Gastrocnemius medialis (tissue), 4 donors: ENCODE results near the gene CACNA1S. TPM values are rescaled to one million over a fixed set of nuclear protein-coding genes. Genes with fewer than 3 reads are reported as not detected.

ENCODE experiments used
- ATAC-seq, 2 donors: fragments of 150-250 bp; one replicate each; pipeline ENCODE4 v1.9.1; 2016
- DNase-seq, 2 donors: peaks; one replicate each; pipeline ENCODE4 v3.0.0-alpha.2; 2019
- H3K27ac ChIP-seq, 4 donors: fragments of 200-600 bp; sonication (generic); 1 replicate in 1 of 4; 2 replicates in 3 of 4; pipeline ENCODE4 v1.5.1; 2016 to 2018; ENCODE audit warnings: mild to moderate bottlenecking in 2 of 4, moderate library complexity in 1 of 4
- H3K27me3 ChIP-seq, 3 donors: fragments of 200-600 bp; sonication (generic) in 2 of 3; 1 replicate in 1 of 3; 2 replicates in 2 of 3; pipeline versions ENCODE4 v1.5.1 to v1.6.0; 2016 to 2019; ENCODE audit warnings: mild to moderate bottlenecking in 1 of 3, moderate library complexity in 1 of 3
- H3K36me3 ChIP-seq, 2 donors: fragments of 200-600 bp; sonication (generic) in 1 of 2; one replicate each; pipeline ENCODE4 v1.5.1; 2017 to 2018
- H3K4me1 ChIP-seq, 2 donors: fragments of 200-600 bp; sonication (generic) in 1 of 2; one replicate each; pipeline ENCODE4 v1.5.1; 2016 to 2017; ENCODE audit warnings: mild to moderate bottlenecking in 2 of 2
- H3K4me3 ChIP-seq, 4 donors: fragments of 200-600 bp; sonication (generic) in 3 of 4; 1 replicate in 1 of 4; 2 replicates in 3 of 4; pipeline ENCODE4 v1.5.1; 2016 to 2019; ENCODE audit warnings: mild to moderate bottlenecking in 2 of 4
- H3K9me3 ChIP-seq, 3 donors: fragments of 200-600 bp; sonication (generic) in 2 of 3; 1 replicate in 1 of 3; 2 replicates in 2 of 3; pipeline ENCODE4 v1.5.1; 2016 to 2019
- POLR2A ChIP-seq, 2 donors: fragments of 450-650 bp; IDR thresholded peaks; one replicate each; pipeline ENCODE4 v1.6.1; 2017; ENCODE audit warnings: antibody characterized with exemption in 2 of 2, mild to moderate bottlenecking in 2 of 2, moderate library complexity in 2 of 2
- in situ Hi-C, 4 donors: fragments of 200-750 bp; cut with MboI; loops; one replicate each; pipeline versions ENCODE4 v1.15.0 to v1.8.0; 2017; ENCODE audit warnings: low sequenced_read_pairs in 4 of 4
- intact Hi-C: fragments of 100-400 bp; cut with DNase I; formaldehyde crosslinking; loops from one replicate; pipeline ENCODE4 v1.15.1; 2023; ENCODE audit warnings: low total_unique reads
- total RNA-seq, 4 donors: library from RNA; depleted of rRNA; stranded (reverse); fragments of >200 nt; gene quantifications; one replicate each; pipeline versions ENCODE4 v1.1.0 to v1.2.3, GENCODE V29; 2016
- TF ChIP-seq, protein P1 (sequence below), 5 experiments: fragments of 450-650 bp in 3 of 5; fragments of 200-600 bp in 2 of 5; sonication (generic) in 2 of 5; IDR thresholded peaks in 4 of 5; conservative IDR thresholded peaks in 1 of 5; 1 replicate in 4 of 5; 2 replicates in 1 of 5; pipeline ENCODE4 v1.5.1; 2016 to 2019; ENCODE audit warnings: antibody characterized with exemption in 5 of 5, mild to moderate bottlenecking in 3 of 5, moderate library complexity in 3 of 5

Gene CACNA1S
- total RNA-seq, 4 donors from 2014 or later, result 74.3 to 93.5 (median 81.2) TPM

DNA sequence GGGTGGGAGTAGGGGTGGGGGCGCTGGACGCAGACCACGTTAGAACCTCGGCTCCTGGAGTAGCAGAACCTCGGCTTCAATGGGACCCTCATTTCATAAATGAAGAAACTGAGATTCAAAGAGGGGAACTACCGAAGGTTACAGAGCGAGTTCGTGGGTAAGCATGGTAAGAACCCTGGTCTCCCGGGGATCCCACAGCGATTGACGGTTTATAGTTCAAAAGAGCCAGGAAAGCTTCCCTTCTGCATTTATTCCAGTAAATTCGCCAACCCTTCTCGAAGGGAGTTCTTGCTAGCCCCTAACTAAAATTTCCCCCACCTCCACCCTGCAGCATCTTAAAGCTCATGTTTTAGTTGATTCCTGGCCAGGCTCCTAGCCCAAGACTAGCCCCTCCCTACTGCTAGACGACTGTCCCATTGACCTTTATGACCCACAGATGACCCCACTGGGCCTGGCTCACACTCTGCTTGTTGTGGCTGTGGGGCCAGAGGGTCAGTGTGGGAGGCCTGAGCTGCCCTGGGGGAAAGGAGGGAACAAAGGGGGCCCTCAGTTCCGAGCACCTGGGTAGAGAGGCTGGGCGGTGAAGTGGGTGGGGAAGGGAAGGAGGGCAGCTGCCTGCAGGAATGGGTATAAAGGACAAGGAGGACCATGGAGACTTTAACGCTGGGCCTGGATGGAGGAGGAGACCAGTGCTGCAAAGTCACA, 88.2 kb downstream of the CACNA1S start:
- DNase-seq, result no peak
- Histone ChIP-seq H3K9me3 (no peaks in the 10 kb centered on the region), H3K4me3 (peak overlapping the region in 1 of 4 donors; percentile 49), H3K27ac (no peak overlapping the region), H3K36me3 (no peaks in the 10 kb centered on the region), H3K4me1 (peaks cover 17 to 28% of the 10 kb centered on the region in 2 donors), H3K27me3 (peaks cover 0 to 12% (median 0%) of the 10 kb centered on the region in 3 donors)
- intact Hi-C loops, result loop anchor here (10.0 kb wide), 1 partner anchor 399 kb away; the partner anchor contains the start of gene KIF14
- in situ Hi-C loops, result no loop called here
- ATAC-seq, result no peak
- TF ChIP-seq, protein P1, sequence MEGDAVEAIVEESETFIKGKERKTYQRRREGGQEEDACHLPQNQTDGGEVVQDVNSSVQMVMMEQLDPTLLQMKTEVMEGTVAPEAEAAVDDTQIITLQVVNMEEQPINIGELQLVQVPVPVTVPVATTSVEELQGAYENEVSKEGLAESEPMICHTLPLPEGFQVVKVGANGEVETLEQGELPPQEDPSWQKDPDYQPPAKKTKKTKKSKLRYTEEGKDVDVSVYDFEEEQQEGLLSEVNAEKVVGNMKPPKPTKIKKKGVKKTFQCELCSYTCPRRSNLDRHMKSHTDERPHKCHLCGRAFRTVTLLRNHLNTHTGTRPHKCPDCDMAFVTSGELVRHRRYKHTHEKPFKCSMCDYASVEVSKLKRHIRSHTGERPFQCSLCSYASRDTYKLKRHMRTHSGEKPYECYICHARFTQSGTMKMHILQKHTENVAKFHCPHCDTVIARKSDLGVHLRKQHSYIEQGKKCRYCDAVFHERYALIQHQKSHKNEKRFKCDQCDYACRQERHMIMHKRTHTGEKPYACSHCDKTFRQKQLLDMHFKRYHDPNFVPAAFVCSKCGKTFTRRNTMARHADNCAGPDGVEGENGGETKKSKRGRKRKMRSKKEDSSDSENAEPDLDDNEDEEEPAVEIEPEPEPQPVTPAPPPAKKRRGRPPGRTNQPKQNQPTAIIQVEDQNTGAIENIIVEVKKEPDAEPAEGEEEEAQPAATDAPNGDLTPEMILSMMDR (IDR thresholded peaks at IDR 0.05 in 4 of 5, conservative IDR thresholded peaks at IDR 0.05 in 1 of 5), result no peak
- TF ChIP-seq POLR2A (IDR thresholded peaks at IDR 0.05), result no peak

DNA sequence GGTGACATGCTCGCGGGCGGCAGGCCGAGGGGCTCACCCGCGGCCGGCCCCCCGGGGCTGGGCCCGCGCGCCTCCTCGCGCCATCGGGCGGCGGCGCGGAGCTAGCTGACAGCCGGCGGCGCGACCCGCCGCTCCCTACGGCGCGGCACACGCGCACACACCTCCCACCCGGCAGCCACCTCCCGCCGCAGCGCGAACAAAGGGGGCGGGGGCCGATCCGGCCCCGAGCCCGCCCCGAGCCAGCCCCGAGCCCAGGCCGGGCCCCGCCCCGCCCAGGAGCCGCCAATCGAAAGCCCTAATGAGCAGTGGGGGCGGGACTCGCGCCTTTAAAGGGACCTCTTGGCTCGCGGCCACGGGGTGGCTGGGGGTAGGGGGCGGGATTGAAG, 88.7 kb downstream of the CACNA1S start, which contains the start of gene KIF21B:
Gene KIF21B, minus strand, starts transcription at position 198 of the 386 bp plus-strand sequence. CDS start 331 bp downstream, outside the sequence.
- in situ Hi-C loops, result no loop called here
- peak within 1 kb of the TSS; percentile 49 to 57 (median 54) for H3K4me3 ChIP-seq
- no peak within 1 kb of the TSS for H3K27ac ChIP-seq
- peaks cover 0 to 12% (median 0%) of the 10 kb centered on the region in 3 donors for H3K27me3 ChIP-seq
- H3K4me1 ChIP-seq, result peaks cover 17 to 28% of the 10 kb centered on the region in 2 donors
- intact Hi-C loops, result loop anchor here (10.0 kb wide), 1 partner anchor 399 kb away; the partner anchor contains the start of gene KIF14
- ATAC-seq (peak; percentile 38 to 63), DNase-seq (peak; percentile 46 to 51)
- TF ChIP-seq POLR2A (IDR thresholded peaks at IDR 0.05), result peak in 1 of 2 donors; percentile 8
- TF ChIP-seq, protein P1 (IDR thresholded peaks at IDR 0.05 in 4 of 5, conservative IDR thresholded peaks at IDR 0.05 in 1 of 5), result no peak
- no peaks in the 10 kb centered on the region for H3K36me3 ChIP-seq
- H3K9me3 ChIP-seq, result no peaks in the 10 kb centered on the region

DNA sequence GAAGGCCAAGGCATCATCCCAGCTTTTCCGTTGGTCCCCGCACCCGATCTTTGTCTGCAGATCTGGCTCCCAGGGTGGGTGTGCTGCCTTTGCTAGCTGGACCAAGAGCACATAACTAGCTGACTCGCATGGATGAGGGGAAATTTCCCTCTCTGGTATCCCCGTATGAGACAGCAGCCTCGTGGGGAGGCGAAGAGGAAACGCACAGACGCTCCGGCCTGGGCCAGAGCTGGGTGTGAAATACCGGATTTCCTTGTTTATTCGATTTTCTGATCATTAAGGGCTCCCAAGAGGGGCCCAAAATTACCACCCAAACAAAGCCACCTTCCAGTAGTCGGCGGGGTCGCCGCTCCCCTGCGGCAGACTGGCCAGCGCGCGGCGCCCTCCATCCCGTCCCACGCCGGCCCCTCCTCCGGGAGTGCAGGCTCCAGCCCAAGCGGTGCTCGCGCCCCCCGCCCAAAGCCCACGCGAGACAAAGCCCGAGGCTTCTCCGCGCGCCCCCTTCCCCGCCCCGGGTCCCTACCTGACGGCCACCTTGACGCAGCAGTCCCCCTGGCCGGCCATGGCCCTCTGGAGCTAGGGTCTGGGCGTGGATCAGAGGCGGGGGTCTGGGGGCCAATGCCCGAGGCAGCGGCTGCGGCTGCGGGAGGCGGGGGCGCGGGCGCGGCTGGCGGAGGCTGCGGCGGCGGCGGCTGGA, 89.3 kb downstream of the CACNA1S start:
- Histone ChIP-seq H3K27ac (no peak overlapping the region), H3K27me3 (peaks cover 0 to 12% (median 0%) of the 10 kb centered on the region in 3 donors), H3K9me3 (no peaks in the 10 kb centered on the region), H3K4me1 (peaks cover 17 to 28% of the 10 kb centered on the region in 2 donors), H3K4me3 (peak overlapping the region; percentile 49 to 57 (median 54)), H3K36me3 (no peaks in the 10 kb centered on the region)
- ATAC-seq (no peak), DNase-seq (no peak)
- intact Hi-C loops, result loop anchor here (10.0 kb wide), 1 partner anchor 398 kb away; the partner anchor contains the start of gene KIF14
- TF ChIP-seq POLR2A (IDR thresholded peaks at IDR 0.05), result no peak
- TF ChIP-seq, protein P1 (IDR thresholded peaks at IDR 0.05 in 4 of 5, conservative IDR thresholded peaks at IDR 0.05 in 1 of 5), result no peak
- in situ Hi-C loops, result no loop called here

DNA sequence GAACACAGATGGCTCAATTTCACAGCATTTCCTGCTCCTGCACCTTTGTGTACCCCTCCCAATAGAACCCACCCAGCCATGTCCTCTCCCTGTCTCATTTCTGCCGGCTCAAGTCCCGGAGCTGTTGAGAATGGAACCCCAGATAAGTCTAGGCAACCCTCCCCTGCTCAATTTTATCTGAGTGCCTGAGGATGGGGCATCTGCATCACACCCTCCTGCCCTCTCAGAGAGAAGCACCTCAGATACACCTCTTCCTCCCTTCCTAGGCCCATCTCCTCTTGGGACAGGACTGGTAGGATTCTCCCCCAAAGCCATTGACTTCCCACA, 89.8 kb downstream of the CACNA1S start:
- Histone ChIP-seq H3K36me3 (no peaks in the 10 kb centered on the region), H3K27me3 (peaks cover 0 to 12% (median 0%) of the 10 kb centered on the region in 3 donors), H3K9me3 (no peaks in the 10 kb centered on the region), H3K27ac (no peak overlapping the region), H3K4me3 (peak overlapping the region in 3 of 4 donors; percentile 50 to 57 (median 57)), H3K4me1 (peaks cover 17 to 28% of the 10 kb centered on the region in 2 donors)
- ATAC-seq (no peak), DNase-seq (no peak)
- in situ Hi-C loops (no loop called here), intact Hi-C loops (loop anchor here (10.0 kb wide), 1 partner anchor 398 kb away; the partner anchor contains the start of gene KIF14)
- TF ChIP-seq POLR2A (IDR thresholded peaks at IDR 0.05), result no peak
- TF ChIP-seq, protein P1 (IDR thresholded peaks at IDR 0.05 in 4 of 5, conservative IDR thresholded peaks at IDR 0.05 in 1 of 5), result no peak
